Ovary (tissue), 3 donors: ENCODE results near the gene MRM3.

ENCODE experiments used
- EP300 ChIP-seq: sonication (generic); formaldehyde crosslinking; IDR thresholded peaks from one replicate; pipeline ENCODE4 v1.6.1; 2017; ENCODE audit warnings: antibody characterized with exemption
- POLR2A ChIP-seq: fragments of 450-650 bp; IDR thresholded peaks from one replicate; pipeline ENCODE4 v1.6.1; 2017; ENCODE audit warnings: antibody characterized with exemption, mild to moderate bottlenecking, moderate library complexity
- TF ChIP-seq, protein P1 (sequence below), 3 donors: fragments of 450-650 bp in 2 of 3; fragments of 200-600 bp in 1 of 3; IDR thresholded peaks; one replicate each; pipeline versions ENCODE4 v1.5.1 to v1.8.0; 2016 to 2022; ENCODE audit warnings: antibody characterized with exemption in 3 of 3, mild to moderate bottlenecking in 1 of 3
- donor health status: DM: no; HTN: no; CAD: no.

DNA sequence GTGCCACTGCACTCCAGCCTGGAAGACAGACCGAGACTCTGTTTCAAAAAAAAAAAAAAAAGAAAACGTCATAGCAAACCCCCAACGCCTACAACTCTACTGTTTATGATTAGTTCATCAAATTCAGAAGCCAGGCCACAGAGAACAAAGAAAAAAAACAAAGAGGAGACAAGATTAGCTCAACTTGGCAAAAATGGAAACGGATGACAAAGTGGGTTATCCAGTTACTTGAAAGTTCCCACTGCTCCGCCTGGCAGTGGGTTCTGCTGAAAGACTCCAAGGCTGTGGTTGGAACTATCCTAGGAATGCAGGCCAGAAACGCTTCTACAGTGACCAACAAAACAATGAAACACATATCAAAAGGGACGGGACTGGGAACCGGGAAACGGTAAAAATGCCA lies 53.1 kb downstream of the MRM3 start:
- TF ChIP-seq, protein P1, sequence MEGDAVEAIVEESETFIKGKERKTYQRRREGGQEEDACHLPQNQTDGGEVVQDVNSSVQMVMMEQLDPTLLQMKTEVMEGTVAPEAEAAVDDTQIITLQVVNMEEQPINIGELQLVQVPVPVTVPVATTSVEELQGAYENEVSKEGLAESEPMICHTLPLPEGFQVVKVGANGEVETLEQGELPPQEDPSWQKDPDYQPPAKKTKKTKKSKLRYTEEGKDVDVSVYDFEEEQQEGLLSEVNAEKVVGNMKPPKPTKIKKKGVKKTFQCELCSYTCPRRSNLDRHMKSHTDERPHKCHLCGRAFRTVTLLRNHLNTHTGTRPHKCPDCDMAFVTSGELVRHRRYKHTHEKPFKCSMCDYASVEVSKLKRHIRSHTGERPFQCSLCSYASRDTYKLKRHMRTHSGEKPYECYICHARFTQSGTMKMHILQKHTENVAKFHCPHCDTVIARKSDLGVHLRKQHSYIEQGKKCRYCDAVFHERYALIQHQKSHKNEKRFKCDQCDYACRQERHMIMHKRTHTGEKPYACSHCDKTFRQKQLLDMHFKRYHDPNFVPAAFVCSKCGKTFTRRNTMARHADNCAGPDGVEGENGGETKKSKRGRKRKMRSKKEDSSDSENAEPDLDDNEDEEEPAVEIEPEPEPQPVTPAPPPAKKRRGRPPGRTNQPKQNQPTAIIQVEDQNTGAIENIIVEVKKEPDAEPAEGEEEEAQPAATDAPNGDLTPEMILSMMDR (IDR thresholded peaks at IDR 0.05) = no peak
- TF ChIP-seq POLR2A (no peak), EP300 (no peak)
